Mucosa of descending colon (tissue), 3 donors: ENCODE results near the gene NKD2. TPM values are rescaled to one million over a fixed set of nuclear protein-coding genes. Genes with fewer than 3 reads are reported as not detected.

Experiments used
- ATAC-seq: fragments of 200-7000 bp; cut with Tn5 transposase; one replicate; pipeline ENCODE4 v1.9.1; 2020; ENCODE audit warnings: mild to moderate bottlenecking, moderate library complexity
- DNase-seq, 3 donors: peaks; one replicate each; pipeline ENCODE4 v3.0.0-alpha.2; 2020
- H3K36me3 ChIP-seq: fragments of 200-600 bp; one replicate; pipeline ENCODE4 v1.8.0; 2021; ENCODE audit warnings: low read depth, mild to moderate bottlenecking
- H3K4me1 ChIP-seq: fragments of 200-600 bp; one replicate; pipeline ENCODE4 v1.8.0; 2021; ENCODE audit warnings: low read depth, mild to moderate bottlenecking
- H3K4me3 ChIP-seq: fragments of 200-600 bp; one replicate; pipeline ENCODE4 v1.8.0; 2021; ENCODE audit warnings: mild to moderate bottlenecking
- H3K9me3 ChIP-seq: fragments of 200-600 bp; one replicate; pipeline ENCODE4 v1.8.0; 2021; ENCODE audit warnings: mild to moderate bottlenecking
- intact Hi-C, 2 donors: fragments of 100-400 bp; cut with DNase I in 1 of 2; cut with micrococcal nuclease in 1 of 2; formaldehyde crosslinking; loops; one replicate each; pipeline versions ENCODE4 v1.11.0 to v1.11.1; 2022; cut with DNase I, micrococcal nuclease
- total RNA-seq, 3 donors: library from RNA; stranded (reverse); fragmentation: NEBNext Ultra II Directional in 2 of 3; extraction: Animal tissue kit (Norgen Biotek cat#: 25700) in 2 of 3; gene quantifications; one replicate each; pipeline versions ENCODE4 v1.2.1 to v1.2.4, GENCODE V29; 2021 to 2023
- TF ChIP-seq, protein P1 (sequence below): fragments of 200-600 bp; IDR thresholded peaks from one replicate; pipeline ENCODE4 v1.8.0; 2022; ENCODE audit warnings: antibody characterized with exemption, mild to moderate bottlenecking
- donor health status: DM: no; HTN: no; CAD: no; lungs with moderate emphysema.
- donor health status: DM: no; HTN: no; CAD: no.
- donor health status: DM: no; HTN: yes; CAD: no.

NKD2 gene
- total RNA-seq, 3 donors from 2014 or later: 0.93 to 3.7 (median 2.1) TPM

DNA sequence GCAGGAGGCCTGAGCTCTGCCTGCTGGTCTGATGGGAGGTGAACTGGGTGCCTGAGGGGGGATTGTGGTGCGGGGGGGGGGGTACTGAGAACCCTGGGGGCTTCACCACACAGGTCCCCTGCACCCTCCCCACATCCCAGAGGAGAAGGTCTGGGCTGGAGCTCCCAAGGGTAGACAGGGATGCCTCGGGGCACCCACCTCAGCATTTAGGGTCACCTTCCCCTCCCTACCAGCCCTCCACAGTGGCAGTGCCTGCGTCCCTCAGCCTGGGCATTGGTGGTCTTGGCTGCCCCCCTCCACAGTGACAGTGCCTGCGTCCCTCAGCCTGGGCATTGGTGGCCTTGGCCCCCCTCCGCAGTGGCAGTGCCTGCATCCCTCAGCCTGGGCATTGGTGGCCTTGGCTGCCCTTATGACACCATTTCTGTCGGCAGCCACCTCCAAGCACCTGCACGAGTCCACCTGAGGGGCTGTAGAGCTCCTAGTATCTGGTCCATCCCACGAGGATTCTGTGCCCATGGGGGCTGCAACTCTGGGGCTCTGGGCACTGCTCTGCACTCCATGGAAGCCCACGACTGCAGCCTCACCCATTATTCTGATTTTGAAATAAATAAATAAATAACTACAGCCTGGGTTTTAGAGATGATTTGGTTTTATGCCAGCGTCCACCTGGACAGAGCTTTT lies 21.5 kb downstream of the NKD2 start:
- no peak for ATAC-seq
- TF ChIP-seq, protein P1, sequence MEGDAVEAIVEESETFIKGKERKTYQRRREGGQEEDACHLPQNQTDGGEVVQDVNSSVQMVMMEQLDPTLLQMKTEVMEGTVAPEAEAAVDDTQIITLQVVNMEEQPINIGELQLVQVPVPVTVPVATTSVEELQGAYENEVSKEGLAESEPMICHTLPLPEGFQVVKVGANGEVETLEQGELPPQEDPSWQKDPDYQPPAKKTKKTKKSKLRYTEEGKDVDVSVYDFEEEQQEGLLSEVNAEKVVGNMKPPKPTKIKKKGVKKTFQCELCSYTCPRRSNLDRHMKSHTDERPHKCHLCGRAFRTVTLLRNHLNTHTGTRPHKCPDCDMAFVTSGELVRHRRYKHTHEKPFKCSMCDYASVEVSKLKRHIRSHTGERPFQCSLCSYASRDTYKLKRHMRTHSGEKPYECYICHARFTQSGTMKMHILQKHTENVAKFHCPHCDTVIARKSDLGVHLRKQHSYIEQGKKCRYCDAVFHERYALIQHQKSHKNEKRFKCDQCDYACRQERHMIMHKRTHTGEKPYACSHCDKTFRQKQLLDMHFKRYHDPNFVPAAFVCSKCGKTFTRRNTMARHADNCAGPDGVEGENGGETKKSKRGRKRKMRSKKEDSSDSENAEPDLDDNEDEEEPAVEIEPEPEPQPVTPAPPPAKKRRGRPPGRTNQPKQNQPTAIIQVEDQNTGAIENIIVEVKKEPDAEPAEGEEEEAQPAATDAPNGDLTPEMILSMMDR: no peak
- no peaks in the 10 kb centered on the region for H3K4me1 ChIP-seq
- intact Hi-C loops: no loop called here
- no peaks in the 10 kb centered on the region for H3K36me3 ChIP-seq
- no peak for DNase-seq
- no peaks in the 10 kb centered on the region for H3K9me3 ChIP-seq
- H3K4me3 ChIP-seq: no peak overlapping the region

DNA sequence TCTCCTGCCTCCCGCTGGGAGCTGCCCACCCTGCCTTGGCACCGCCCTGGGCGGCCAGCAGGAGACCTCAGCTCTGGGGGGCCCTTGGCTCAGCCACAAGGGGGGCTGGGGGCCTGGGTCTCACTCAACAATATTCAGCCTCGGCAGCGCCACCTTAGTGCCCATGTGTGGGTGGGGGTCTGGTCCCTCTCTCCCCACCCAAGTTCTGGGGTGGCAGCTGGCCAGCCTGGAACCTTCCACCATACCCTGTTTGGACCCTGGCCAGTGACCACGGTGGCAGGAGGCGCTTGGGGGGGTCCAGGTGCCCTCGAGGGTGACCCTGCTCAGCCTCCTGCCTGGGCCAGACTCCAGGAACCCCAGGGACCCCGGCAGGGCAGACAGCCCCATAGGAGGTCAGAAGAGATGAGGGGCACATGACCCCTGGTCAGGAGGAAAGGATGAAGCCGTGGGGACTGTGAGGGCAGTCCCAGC lies 22.2 kb downstream of the NKD2 start:
- no peak for ATAC-seq
- Histone ChIP-seq H3K36me3 (no peaks in the 10 kb centered on the region), H3K4me1 (no peaks in the 10 kb centered on the region), H3K9me3 (no peaks in the 10 kb centered on the region), H3K4me3 (no peak overlapping the region)
- no peak for DNase-seq
- TF ChIP-seq, protein P1: no peak
- intact Hi-C loops: no loop called here

DNA sequence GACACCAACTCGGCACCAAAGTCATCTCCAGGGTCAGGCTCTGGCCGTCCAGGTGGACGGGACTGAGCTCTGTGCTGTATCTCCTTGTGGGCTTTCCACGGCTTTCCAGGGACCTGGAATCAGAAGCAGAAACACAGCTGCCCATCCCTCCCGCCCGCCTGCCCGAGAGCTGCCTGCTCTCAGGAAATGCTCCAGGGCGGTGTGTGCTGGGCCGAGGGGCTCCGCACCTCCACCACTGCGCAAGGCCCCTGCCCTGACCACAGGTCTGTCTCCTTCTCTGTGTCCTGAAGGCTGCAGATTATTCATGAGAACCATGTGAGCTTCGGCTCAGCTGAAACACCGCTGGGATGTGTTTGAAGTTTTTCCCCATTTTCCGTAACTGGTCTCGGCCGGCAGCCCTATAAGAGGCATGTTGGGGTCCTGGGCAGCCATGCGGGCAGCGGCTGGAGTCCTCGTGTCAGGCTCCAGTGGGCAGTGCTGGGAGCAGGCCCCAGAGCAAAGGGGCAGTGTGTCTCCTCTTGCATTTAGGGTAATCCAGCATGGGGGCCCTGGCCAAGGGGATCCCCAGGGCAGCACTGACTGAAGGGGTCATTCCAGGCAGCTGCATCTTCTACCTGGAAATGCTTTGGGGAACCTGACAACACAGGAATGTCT lies 22.8 kb downstream of the NKD2 start:
- no peak for ATAC-seq
- H3K36me3 ChIP-seq: no peaks in the 10 kb centered on the region
- H3K4me1 ChIP-seq: no peaks in the 10 kb centered on the region
- no peak for DNase-seq
- no peak overlapping the region for H3K4me3 ChIP-seq
- TF ChIP-seq, protein P1: no peak
- H3K9me3 ChIP-seq: no peaks in the 10 kb centered on the region
- intact Hi-C loops: no loop called here

DNA sequence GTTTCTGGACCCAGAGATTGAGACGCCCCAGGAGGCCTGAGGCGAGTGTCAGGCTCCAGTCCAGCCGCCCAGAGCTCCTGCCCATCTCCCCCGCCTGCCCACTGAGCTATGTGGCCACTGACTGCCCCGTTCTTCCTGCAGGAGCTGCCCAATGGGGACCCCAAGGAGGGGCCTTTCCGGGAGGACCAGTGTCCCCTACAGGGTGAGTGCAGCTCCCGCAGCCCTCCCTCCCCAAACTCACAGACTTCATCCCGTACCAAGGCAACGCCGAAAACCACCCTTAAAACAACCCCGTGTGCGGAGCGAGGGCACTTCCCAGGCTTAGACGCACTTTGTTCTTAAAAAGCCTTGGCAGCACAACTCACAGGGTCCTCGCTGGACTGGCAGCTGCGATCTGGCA lies 23.4 kb downstream of the NKD2 start:
- intact Hi-C loops: no loop called here
- no peaks in the 10 kb centered on the region for H3K9me3 ChIP-seq
- DNase-seq: no peak
- H3K4me1 ChIP-seq: no peaks in the 10 kb centered on the region
- no peaks in the 10 kb centered on the region for H3K36me3 ChIP-seq
- TF ChIP-seq, protein P1: no peak
- no peak overlapping the region for H3K4me3 ChIP-seq
- ATAC-seq: no peak

DNA sequence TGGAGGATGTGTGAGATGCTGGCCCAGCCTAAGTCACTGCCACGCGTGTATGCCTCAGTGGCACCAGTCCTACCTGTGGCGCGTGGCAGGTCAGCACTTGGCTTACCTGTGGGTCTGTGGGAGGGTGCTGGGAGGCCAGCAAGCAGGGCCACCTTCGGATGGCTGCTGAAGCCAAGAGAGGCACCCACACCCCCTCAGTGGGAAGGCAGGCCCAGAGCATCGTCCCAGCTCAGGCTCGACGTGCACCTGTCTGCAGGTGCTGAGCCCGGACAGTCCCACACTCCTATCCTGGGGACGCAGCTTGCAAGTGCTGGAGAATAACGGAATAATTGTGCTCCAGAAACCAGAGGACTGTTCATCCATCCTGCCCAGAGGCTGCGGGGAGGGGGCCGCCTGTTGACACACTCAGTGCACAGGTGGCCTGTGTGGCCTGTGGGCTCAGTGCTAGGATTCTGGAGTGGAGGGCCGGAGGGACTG lies 24.0 kb downstream of the NKD2 start:
- ATAC-seq (no peak), DNase-seq (no peak)
- no peak overlapping the region for H3K4me3 ChIP-seq
- no peaks in the 10 kb centered on the region for H3K4me1 ChIP-seq
- no peaks in the 10 kb centered on the region for H3K36me3 ChIP-seq
- intact Hi-C loops: no loop called here
- no peaks in the 10 kb centered on the region for H3K9me3 ChIP-seq
- TF ChIP-seq, protein P1: no peak
